ENCODE results near the gene AK4. TPM values are rescaled to one million over a fixed set of nuclear protein-coding genes. Genes with fewer than 3 reads are reported as not detected.
A peak's percentile ranks its signal among the peaks of the same experiment; 100 is the strongest.

Gene AK4
- total and polyA plus RNA-seq, 4 donors: 5.2 to 73.7 (median 38.3) TPM

- DNase-seq (no peak), ATAC-seq (ENCODE audit: low FRiP score) (no peak)
- no peak overlapping the region for H3K27ac ChIP-seq (ENCODE audit: low read depth in 1 of 2, low read length in 2 of 2)
- no peaks in the 10 kb centered on the region for H3K27me3 ChIP-seq (ENCODE audit: control insufficient read depth in 1 of 2, insufficient read depth in 2 of 2, low read length in 1 of 2)
- no peaks in the 10 kb centered on the region for H3K9me3 ChIP-seq (ENCODE audit: control insufficient read depth, low read length)
- intact Hi-C loops (cut with DNase I): no loop called here
- no peak overlapping the region for H3K4me3 ChIP-seq (ENCODE audit: low read length in 2 of 2)
- H3K36me3 ChIP-seq (ENCODE audit: control insufficient read depth in 1 of 2, insufficient read depth in 2 of 2, low read length in 1 of 2): no peaks in the 10 kb centered on the region
- H3K4me1 ChIP-seq (ENCODE audit: control insufficient read depth in 1 of 2, insufficient read depth in 2 of 2, low read length in 2 of 2): no peaks in the 10 kb centered on the region
- 72 to 80% methylated on average over 4 of the region's 4 CpGs for WGBS, 2 donors
Observed at GRCh38 chr1:65168867-65169266, 20.9 kb downstream of the AK4 start.

- peak; percentile 85 for ATAC-seq (ENCODE audit: low FRiP score)
- 15 to 20% methylated on average over 10 of the region's 10 CpGs for WGBS, 2 donors
- DNase-seq: peak in 1 of 2 donors; percentile 62
- Histone ChIP-seq H3K9me3 (ENCODE audit: control insufficient read depth, low read length) (no peaks in the 10 kb centered on the region), H3K27me3 (ENCODE audit: control insufficient read depth in 1 of 2, insufficient read depth in 2 of 2, low read length in 1 of 2) (no peaks in the 10 kb centered on the region), H3K4me1 (ENCODE audit: control insufficient read depth in 1 of 2, insufficient read depth in 2 of 2, low read length in 2 of 2) (peaks cover 2 to 3% of the 10 kb centered on the region in 2 donors), H3K4me3 (ENCODE audit: low read length in 2 of 2) (peak overlapping the region in 1 of 2 donors; percentile 31), H3K36me3 (ENCODE audit: control insufficient read depth in 1 of 2, insufficient read depth in 2 of 2, low read length in 1 of 2) (no peaks in the 10 kb centered on the region), H3K27ac (ENCODE audit: low read depth in 1 of 2, low read length in 2 of 2) (peak overlapping the region in 1 of 2 donors; percentile 52)
- intact Hi-C loops (cut with DNase I): no loop called here
Observed at GRCh38 chr1:65170511-65171142, 22.6 kb downstream of the AK4 start.

GRCh38 chr1:65172936-65173690 lies 25.1 kb downstream of the AK4 start:
- ATAC-seq (ENCODE audit: low FRiP score): no peak
- Histone ChIP-seq H3K9me3 (ENCODE audit: control insufficient read depth, low read length) (no peaks in the 10 kb centered on the region), H3K27ac (ENCODE audit: low read depth in 1 of 2, low read length in 2 of 2) (no peak overlapping the region), H3K27me3 (ENCODE audit: control insufficient read depth in 1 of 2, insufficient read depth in 2 of 2, low read length in 1 of 2) (no peaks in the 10 kb centered on the region), H3K36me3 (ENCODE audit: control insufficient read depth in 1 of 2, insufficient read depth in 2 of 2, low read length in 1 of 2) (no peaks in the 10 kb centered on the region), H3K4me1 (ENCODE audit: control insufficient read depth in 1 of 2, insufficient read depth in 2 of 2, low read length in 2 of 2) (peaks cover 4 to 13% of the 10 kb centered on the region in 2 donors), H3K4me3 (ENCODE audit: low read length in 2 of 2) (no peak overlapping the region)
- intact Hi-C loops (cut with DNase I): no loop called here
- no peak for DNase-seq
- 92 to 93% methylated on average over 14 of the region's 14 CpGs for WGBS, 2 donors

- H3K36me3 ChIP-seq (ENCODE audit: control insufficient read depth in 1 of 2, insufficient read depth in 2 of 2, low read length in 1 of 2): no peaks in the 10 kb centered on the region
- peaks cover 4 to 13% of the 10 kb centered on the region in 2 donors for H3K4me1 ChIP-seq (ENCODE audit: control insufficient read depth in 1 of 2, insufficient read depth in 2 of 2, low read length in 2 of 2)
- ATAC-seq (ENCODE audit: low FRiP score) (peak; percentile 42), DNase-seq (peak in 1 of 2 donors; percentile 85)
- intact Hi-C loops (cut with DNase I): no loop called here
- no peaks in the 10 kb centered on the region for H3K9me3 ChIP-seq (ENCODE audit: control insufficient read depth, low read length)
- no peak overlapping the region for H3K4me3 ChIP-seq (ENCODE audit: low read length in 2 of 2)
- 4 to 6% methylated on average over 3 of the region's 3 CpGs for WGBS, 2 donors
- H3K27me3 ChIP-seq (ENCODE audit: control insufficient read depth in 1 of 2, insufficient read depth in 2 of 2, low read length in 1 of 2): no peaks in the 10 kb centered on the region
- H3K27ac ChIP-seq (ENCODE audit: low read depth in 1 of 2, low read length in 2 of 2): no peak overlapping the region
Observed at GRCh38 chr1:65174585-65174984, 26.6 kb downstream of the AK4 start.

- Histone ChIP-seq H3K4me3 (ENCODE audit: low read length in 2 of 2) (no peak overlapping the region), H3K36me3 (ENCODE audit: control insufficient read depth in 1 of 2, insufficient read depth in 2 of 2, low read length in 1 of 2) (no peaks in the 10 kb centered on the region), H3K27ac (ENCODE audit: low read depth in 1 of 2, low read length in 2 of 2) (peak overlapping the region in 1 of 2 donors; percentile 48), H3K4me1 (ENCODE audit: control insufficient read depth in 1 of 2, insufficient read depth in 2 of 2, low read length in 2 of 2) (peaks cover 4 to 13% of the 10 kb centered on the region in 2 donors), H3K9me3 (ENCODE audit: control insufficient read depth, low read length) (no peaks in the 10 kb centered on the region), H3K27me3 (ENCODE audit: control insufficient read depth in 1 of 2, insufficient read depth in 2 of 2, low read length in 1 of 2) (no peaks in the 10 kb centered on the region)
- DNase-seq (no peak), ATAC-seq (ENCODE audit: low FRiP score) (peak; percentile 19)
- intact Hi-C loops (cut with DNase I): no loop called here
- WGBS, 2 donors: 26 to 27% methylated on average over 13 of the region's 13 CpGs
Observed at GRCh38 chr1:65175171-65176055, 27.4 kb downstream of the AK4 start.

- Histone ChIP-seq H3K4me1 (ENCODE audit: control insufficient read depth in 1 of 2, insufficient read depth in 2 of 2, low read length in 2 of 2) (peaks cover 4 to 13% of the 10 kb centered on the region in 2 donors), H3K27me3 (ENCODE audit: control insufficient read depth in 1 of 2, insufficient read depth in 2 of 2, low read length in 1 of 2) (no peaks in the 10 kb centered on the region), H3K27ac (ENCODE audit: low read depth in 1 of 2, low read length in 2 of 2) (no peak overlapping the region), H3K4me3 (ENCODE audit: low read length in 2 of 2) (no peak overlapping the region), H3K9me3 (ENCODE audit: control insufficient read depth, low read length) (no peaks in the 10 kb centered on the region), H3K36me3 (ENCODE audit: control insufficient read depth in 1 of 2, insufficient read depth in 2 of 2, low read length in 1 of 2) (no peaks in the 10 kb centered on the region)
- intact Hi-C loops (cut with DNase I): no loop called here
- 42 to 43% methylated on average over 2 of the region's 2 CpGs for WGBS, 2 donors
- DNase-seq (no peak), ATAC-seq (ENCODE audit: low FRiP score) (no peak)
Observed at GRCh38 chr1:65176056-65176450, 28.1 kb downstream of the AK4 start.

GRCh38 chr1:65176591-65176990 lies 28.6 kb downstream of the AK4 start:
- no peak for ATAC-seq (ENCODE audit: low FRiP score)
- WGBS, 2 donors: 88 to 89% methylated on average over 3 of the region's 3 CpGs
- Histone ChIP-seq H3K36me3 (ENCODE audit: control insufficient read depth in 1 of 2, insufficient read depth in 2 of 2, low read length in 1 of 2) (no peaks in the 10 kb centered on the region), H3K4me1 (ENCODE audit: control insufficient read depth in 1 of 2, insufficient read depth in 2 of 2, low read length in 2 of 2) (peaks cover 4 to 13% of the 10 kb centered on the region in 2 donors), H3K27ac (ENCODE audit: low read depth in 1 of 2, low read length in 2 of 2) (no peak overlapping the region), H3K4me3 (ENCODE audit: low read length in 2 of 2) (no peak overlapping the region), H3K9me3 (ENCODE audit: control insufficient read depth, low read length) (no peaks in the 10 kb centered on the region), H3K27me3 (ENCODE audit: control insufficient read depth in 1 of 2, insufficient read depth in 2 of 2, low read length in 1 of 2) (no peaks in the 10 kb centered on the region)
- intact Hi-C loops (cut with DNase I): no loop called here
- no peak for DNase-seq

- intact Hi-C loops (cut with DNase I): no loop called here
- Histone ChIP-seq H3K36me3 (ENCODE audit: control insufficient read depth in 1 of 2, insufficient read depth in 2 of 2, low read length in 1 of 2) (no peaks in the 10 kb centered on the region), H3K27ac (ENCODE audit: low read depth in 1 of 2, low read length in 2 of 2) (no peak overlapping the region), H3K27me3 (ENCODE audit: control insufficient read depth in 1 of 2, insufficient read depth in 2 of 2, low read length in 1 of 2) (no peaks in the 10 kb centered on the region), H3K9me3 (ENCODE audit: control insufficient read depth, low read length) (no peaks in the 10 kb centered on the region), H3K4me1 (ENCODE audit: control insufficient read depth in 1 of 2, insufficient read depth in 2 of 2, low read length in 2 of 2) (peaks cover 4 to 13% of the 10 kb centered on the region in 2 donors), H3K4me3 (ENCODE audit: low read length in 2 of 2) (no peak overlapping the region)
- DNase-seq (no peak), ATAC-seq (ENCODE audit: low FRiP score) (no peak)
- 85 to 88% methylated on average over 4 of the region's 4 CpGs for WGBS, 2 donors
Observed at GRCh38 chr1:65177457-65177856, 29.5 kb downstream of the AK4 start.

Data from aorta (tissue), 5 donors.